ENCODE data around the gene IDNK. TPM values are rescaled to one million over a fixed set of nuclear protein-coding genes. Genes with fewer than 3 reads are reported as not detected.

IDNK gene
- total RNA-seq, 4 donors from 2014 or later, result 7.4 to 17.2 (median 9.4) TPM

DNA sequence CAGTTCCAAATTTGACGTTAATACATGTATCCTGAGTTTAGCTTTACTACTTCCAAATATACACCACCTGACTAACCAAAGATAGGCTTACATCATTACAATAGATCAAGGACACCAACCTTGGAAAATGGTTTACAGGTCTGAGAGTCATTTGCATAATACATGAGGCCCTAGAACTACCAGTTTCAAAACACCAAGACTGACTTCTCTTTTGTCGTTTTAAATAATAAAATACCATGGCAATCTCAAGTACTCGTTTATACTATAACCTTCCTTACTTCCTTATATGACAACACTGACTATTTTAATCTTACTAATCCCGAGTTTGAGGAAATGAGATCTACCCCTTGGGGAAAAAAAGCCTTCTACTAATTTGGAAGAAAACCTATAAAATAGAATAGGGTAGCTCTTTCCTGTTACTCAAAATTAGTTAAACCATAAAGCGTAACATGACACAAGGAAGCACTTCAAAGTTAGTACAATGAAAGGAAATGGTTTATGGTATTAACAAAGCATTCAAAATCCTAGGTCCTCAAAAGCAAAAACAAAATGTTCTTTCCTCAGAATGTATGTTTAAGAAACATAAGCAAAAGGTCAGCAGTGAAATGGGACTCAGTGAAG, 42.7 kb downstream of the IDNK start:
- Histone ChIP-seq H3K27ac (no peak overlapping the region), H3K4me3 (replicated peaks in 1 of 3) (no peak overlapping the region), H3K9me3 (no peaks in the 10 kb centered on the region), H3K4me1 (peaks cover 0 to 7% of the 10 kb centered on the region in 2 donors), H3K36me3 (peaks cover 32 to 38% of the 10 kb centered on the region in 2 donors), H3K27me3 (no peaks in the 10 kb centered on the region)
- TF ChIP-seq, protein P1, sequence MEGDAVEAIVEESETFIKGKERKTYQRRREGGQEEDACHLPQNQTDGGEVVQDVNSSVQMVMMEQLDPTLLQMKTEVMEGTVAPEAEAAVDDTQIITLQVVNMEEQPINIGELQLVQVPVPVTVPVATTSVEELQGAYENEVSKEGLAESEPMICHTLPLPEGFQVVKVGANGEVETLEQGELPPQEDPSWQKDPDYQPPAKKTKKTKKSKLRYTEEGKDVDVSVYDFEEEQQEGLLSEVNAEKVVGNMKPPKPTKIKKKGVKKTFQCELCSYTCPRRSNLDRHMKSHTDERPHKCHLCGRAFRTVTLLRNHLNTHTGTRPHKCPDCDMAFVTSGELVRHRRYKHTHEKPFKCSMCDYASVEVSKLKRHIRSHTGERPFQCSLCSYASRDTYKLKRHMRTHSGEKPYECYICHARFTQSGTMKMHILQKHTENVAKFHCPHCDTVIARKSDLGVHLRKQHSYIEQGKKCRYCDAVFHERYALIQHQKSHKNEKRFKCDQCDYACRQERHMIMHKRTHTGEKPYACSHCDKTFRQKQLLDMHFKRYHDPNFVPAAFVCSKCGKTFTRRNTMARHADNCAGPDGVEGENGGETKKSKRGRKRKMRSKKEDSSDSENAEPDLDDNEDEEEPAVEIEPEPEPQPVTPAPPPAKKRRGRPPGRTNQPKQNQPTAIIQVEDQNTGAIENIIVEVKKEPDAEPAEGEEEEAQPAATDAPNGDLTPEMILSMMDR (IDR thresholded peaks at IDR 0.05), result no peak
- intact Hi-C loops (cut with DNase I), result no loop called here
- DNase-seq, result no peak
- 62 to 70% methylated on average over 5 of the region's 5 CpGs for WGBS, 2 donors

GRCh38 chr9:83669067-83669466, 46.1 kb downstream of the IDNK start:
- Histone ChIP-seq H3K36me3 (peaks cover 3 to 9% of the 10 kb centered on the region in 2 donors), H3K4me3 (replicated peaks in 1 of 3) (no peak overlapping the region), H3K4me1 (peaks cover 0 to 7% of the 10 kb centered on the region in 2 donors), H3K9me3 (no peaks in the 10 kb centered on the region), H3K27ac (no peak overlapping the region), H3K27me3 (no peaks in the 10 kb centered on the region)
- DNase-seq, result no peak
- intact Hi-C loops (cut with DNase I), result no loop called here
- WGBS, 2 donors, result 97 to 98% methylated on average over 1 of the region's 1 CpG
- TF ChIP-seq, protein P1 (IDR thresholded peaks at IDR 0.05), result no peak
- no peak for TF ChIP-seq POLR2A (IDR thresholded peaks at IDR 0.05)

DNA sequence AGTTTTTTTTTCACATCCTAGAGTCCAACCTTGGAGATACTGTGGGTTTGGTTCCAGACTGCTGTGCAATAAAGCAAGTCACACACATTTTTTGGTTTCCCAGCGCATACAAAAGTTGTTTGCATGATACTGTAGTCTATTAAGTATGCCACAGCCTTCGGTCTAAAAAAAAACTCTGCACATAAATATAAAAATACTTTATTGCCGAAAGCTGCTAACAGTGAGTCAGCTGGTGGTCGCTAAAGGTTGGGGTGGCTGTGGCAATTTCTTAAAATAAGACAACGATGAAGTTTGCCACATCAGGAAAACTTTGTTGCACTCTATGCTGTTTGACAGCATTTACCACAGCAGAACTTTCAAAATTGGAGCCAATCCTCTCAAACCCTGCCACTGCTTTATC, 47.4 kb downstream of the IDNK start:
- 94 to 95% methylated on average over 5 of the region's 5 CpGs for WGBS, 2 donors
- Histone ChIP-seq H3K27ac (no peak overlapping the region), H3K4me1 (peaks cover 0 to 7% of the 10 kb centered on the region in 2 donors), H3K27me3 (no peaks in the 10 kb centered on the region), H3K9me3 (no peaks in the 10 kb centered on the region), H3K36me3 (peaks cover 0 to 9% of the 10 kb centered on the region in 2 donors), H3K4me3 (replicated peaks in 1 of 3) (no peak overlapping the region)
- DNase-seq, result no peak
- intact Hi-C loops (cut with DNase I), result no loop called here
- no peak for TF ChIP-seq POLR2A (IDR thresholded peaks at IDR 0.05)
- TF ChIP-seq, protein P1 (IDR thresholded peaks at IDR 0.05), result no peak

- WGBS, 2 donors, result 70 to 76% methylated on average over 1 of the region's 1 CpG
These were observed 48.5 kb downstream of the IDNK start for GRCh38 chr9:83671451-83671850.

DNA sequence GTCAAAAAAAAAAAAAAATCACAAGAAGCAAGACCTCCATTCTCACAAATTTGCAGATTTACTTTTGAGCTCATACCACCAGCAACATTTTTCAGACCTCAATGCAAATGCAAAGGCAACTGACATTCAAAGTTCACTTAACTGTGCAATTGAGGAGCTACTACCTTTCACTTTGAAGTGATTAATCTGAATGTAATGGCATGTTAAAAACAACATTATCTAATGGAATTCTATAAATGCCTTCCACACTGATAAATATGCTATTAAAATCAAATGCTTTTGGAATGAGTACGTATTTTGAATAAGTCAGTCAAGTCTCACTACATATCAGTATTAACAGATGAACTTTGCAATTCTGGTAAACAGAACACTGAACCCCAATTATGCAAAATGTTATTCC, 52.5 kb downstream of the IDNK start:
- H3K36me3 ChIP-seq, result peaks cover 14 to 20% of the 10 kb centered on the region in 2 donors
- WGBS, 2 donors, result 92 to 99% methylated on average over 1 of the region's 1 CpG

More at GRCh38 chr9:83671451-83671850, 48.5 kb downstream of the IDNK start:
- Histone ChIP-seq H3K36me3 (peaks cover 0 to 9% of the 10 kb centered on the region in 2 donors), H3K9me3 (no peaks in the 10 kb centered on the region), H3K27me3 (no peaks in the 10 kb centered on the region), H3K4me3 (replicated peaks in 1 of 3) (no peak overlapping the region), H3K4me1 (no peaks in the 10 kb centered on the region), H3K27ac (no peak overlapping the region)
- TF ChIP-seq, protein P1 (IDR thresholded peaks at IDR 0.05), result no peak
- no peak for TF ChIP-seq POLR2A (IDR thresholded peaks at IDR 0.05)
- intact Hi-C loops (cut with DNase I), result no loop called here
- DNase-seq, result no peak

More for the DNA sequence above, 52.5 kb downstream of the IDNK start:
- no peaks in the 10 kb centered on the region for H3K4me1 ChIP-seq
- TF ChIP-seq POLR2A (IDR thresholded peaks at IDR 0.05), result no peak
- TF ChIP-seq, protein P1 (IDR thresholded peaks at IDR 0.05), result no peak
- no peak for DNase-seq
- no peaks in the 10 kb centered on the region for H3K27me3 ChIP-seq
- no peak overlapping the region for H3K27ac ChIP-seq
- H3K9me3 ChIP-seq, result no peaks in the 10 kb centered on the region
- intact Hi-C loops (cut with DNase I), result no loop called here
- H3K4me3 ChIP-seq (replicated peaks in 1 of 3), result no peak overlapping the region
